H1 (cell line): ENCODE data around the gene AK8. TPM values are rescaled to one million over a fixed set of nuclear protein-coding genes. Genes with fewer than 3 reads are reported as not detected.

Experiments
- polyA plus RNA-seq, 7 experiments: library from polyadenylated mRNA; depleted of rRNA in 3 of 7; stranded (reverse) in 5 of 7; unstranded in 2 of 7; fragments of >200 nt in 5 of 7; fragments of 200-250 nt in 2 of 7; gene quantifications; 1 replicate in 5 of 7; 2 replicates in 1 of 7; 4 replicates in 1 of 7; pipeline versions ENCODE4 v1.2.1 to v1.2.3, GENCODE V29; 2011 to 2013; ENCODE audit warnings: missing spikeins in 2 of 7, mixed read lengths in 2 of 7
- total RNA-seq: library from RNA; stranded (reverse); fragmentation: NEBNext Ultra II Directional; extraction: Animal tissue kit (Norgen Biotek cat#: 25700); gene quantifications from 2 replicates; pipeline ENCODE4 v1.2.1, GENCODE V29; 2021
- TF ChIP-seq, protein P1 (sequence below): fragments of 300-600 bp; sonication (generic); IDR thresholded peaks from 2 replicates; pipeline ENCODE4 v1.7.1; 2012; ENCODE audit warnings: low read length, moderate library complexity, mild to moderate bottlenecking, inconsistent platforms; ENCODE audit not compliant: insufficient replicate concordance

Gene AK8
- total and polyA plus RNA-seq, 2 of the 8 experiments (the other 6 are each of a cell fraction or from before 2014, with no cell fraction given) = 0.35 to 0.48 TPM

DNA sequence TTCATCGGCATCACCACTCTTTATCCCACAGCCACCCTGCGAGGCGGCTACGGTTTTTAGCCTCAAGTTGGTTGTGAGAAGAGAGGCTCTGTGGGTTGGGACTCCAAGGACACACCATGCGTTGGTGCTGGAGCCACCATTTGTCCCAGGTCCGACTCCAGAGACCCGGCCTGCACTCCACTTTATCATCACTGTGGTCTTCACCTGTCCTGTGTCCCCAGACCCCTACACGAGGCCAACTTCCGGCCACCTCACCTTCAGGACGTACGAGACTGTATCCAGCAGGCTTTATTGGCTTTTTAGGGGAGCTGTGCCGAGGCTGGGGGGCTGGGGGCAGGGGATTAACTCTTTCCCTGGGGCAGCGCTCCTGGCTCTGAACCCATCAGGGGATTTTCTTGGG is 152.8 kb downstream of the AK8 start (continued):
- TF ChIP-seq, protein P1, sequence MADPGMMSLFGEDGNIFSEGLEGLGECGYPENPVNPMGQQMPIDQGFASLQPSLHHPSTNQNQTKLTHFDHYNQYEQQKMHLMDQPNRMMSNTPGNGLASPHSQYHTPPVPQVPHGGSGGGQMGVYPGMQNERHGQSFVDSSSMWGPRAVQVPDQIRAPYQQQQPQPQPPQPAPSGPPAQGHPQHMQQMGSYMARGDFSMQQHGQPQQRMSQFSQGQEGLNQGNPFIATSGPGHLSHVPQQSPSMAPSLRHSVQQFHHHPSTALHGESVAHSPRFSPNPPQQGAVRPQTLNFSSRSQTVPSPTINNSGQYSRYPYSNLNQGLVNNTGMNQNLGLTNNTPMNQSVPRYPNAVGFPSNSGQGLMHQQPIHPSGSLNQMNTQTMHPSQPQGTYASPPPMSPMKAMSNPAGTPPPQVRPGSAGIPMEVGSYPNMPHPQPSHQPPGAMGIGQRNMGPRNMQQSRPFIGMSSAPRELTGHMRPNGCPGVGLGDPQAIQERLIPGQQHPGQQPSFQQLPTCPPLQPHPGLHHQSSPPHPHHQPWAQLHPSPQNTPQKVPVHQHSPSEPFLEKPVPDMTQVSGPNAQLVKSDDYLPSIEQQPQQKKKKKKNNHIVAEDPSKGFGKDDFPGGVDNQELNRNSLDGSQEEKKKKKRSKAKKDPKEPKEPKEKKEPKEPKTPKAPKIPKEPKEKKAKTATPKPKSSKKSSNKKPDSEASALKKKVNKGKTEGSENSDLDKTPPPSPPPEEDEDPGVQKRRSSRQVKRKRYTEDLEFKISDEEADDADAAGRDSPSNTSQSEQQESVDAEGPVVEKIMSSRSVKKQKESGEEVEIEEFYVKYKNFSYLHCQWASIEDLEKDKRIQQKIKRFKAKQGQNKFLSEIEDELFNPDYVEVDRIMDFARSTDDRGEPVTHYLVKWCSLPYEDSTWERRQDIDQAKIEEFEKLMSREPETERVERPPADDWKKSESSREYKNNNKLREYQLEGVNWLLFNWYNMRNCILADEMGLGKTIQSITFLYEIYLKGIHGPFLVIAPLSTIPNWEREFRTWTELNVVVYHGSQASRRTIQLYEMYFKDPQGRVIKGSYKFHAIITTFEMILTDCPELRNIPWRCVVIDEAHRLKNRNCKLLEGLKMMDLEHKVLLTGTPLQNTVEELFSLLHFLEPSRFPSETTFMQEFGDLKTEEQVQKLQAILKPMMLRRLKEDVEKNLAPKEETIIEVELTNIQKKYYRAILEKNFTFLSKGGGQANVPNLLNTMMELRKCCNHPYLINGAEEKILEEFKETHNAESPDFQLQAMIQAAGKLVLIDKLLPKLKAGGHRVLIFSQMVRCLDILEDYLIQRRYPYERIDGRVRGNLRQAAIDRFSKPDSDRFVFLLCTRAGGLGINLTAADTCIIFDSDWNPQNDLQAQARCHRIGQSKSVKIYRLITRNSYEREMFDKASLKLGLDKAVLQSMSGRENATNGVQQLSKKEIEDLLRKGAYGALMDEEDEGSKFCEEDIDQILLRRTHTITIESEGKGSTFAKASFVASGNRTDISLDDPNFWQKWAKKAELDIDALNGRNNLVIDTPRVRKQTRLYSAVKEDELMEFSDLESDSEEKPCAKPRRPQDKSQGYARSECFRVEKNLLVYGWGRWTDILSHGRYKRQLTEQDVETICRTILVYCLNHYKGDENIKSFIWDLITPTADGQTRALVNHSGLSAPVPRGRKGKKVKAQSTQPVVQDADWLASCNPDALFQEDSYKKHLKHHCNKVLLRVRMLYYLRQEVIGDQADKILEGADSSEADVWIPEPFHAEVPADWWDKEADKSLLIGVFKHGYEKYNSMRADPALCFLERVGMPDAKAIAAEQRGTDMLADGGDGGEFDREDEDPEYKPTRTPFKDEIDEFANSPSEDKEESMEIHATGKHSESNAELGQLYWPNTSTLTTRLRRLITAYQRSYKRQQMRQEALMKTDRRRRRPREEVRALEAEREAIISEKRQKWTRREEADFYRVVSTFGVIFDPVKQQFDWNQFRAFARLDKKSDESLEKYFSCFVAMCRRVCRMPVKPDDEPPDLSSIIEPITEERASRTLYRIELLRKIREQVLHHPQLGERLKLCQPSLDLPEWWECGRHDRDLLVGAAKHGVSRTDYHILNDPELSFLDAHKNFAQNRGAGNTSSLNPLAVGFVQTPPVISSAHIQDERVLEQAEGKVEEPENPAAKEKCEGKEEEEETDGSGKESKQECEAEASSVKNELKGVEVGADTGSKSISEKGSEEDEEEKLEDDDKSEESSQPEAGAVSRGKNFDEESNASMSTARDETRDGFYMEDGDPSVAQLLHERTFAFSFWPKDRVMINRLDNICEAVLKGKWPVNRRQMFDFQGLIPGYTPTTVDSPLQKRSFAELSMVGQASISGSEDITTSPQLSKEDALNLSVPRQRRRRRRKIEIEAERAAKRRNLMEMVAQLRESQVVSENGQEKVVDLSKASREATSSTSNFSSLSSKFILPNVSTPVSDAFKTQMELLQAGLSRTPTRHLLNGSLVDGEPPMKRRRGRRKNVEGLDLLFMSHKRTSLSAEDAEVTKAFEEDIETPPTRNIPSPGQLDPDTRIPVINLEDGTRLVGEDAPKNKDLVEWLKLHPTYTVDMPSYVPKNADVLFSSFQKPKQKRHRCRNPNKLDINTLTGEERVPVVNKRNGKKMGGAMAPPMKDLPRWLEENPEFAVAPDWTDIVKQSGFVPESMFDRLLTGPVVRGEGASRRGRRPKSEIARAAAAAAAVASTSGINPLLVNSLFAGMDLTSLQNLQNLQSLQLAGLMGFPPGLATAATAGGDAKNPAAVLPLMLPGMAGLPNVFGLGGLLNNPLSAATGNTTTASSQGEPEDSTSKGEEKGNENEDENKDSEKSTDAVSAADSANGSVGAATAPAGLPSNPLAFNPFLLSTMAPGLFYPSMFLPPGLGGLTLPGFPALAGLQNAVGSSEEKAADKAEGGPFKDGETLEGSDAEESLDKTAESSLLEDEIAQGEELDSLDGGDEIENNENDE = no peak
